Glutamatergic neuron (in vitro differentiated cells): ENCODE measurements around the gene USP4. TPM values are rescaled to one million over a fixed set of nuclear protein-coding genes. Genes with fewer than 3 reads are reported as not detected.

Source experiments
- DNase-seq: peaks from one replicate; pipeline ENCODE4 v3.0.0; 2022
- H3K27ac Mint-ChIP-seq: one replicate; pipeline ENCODE4 v1.8.0; 2020; ENCODE audit warnings: mild to moderate bottlenecking, mixed read lengths, inconsistent platforms; ENCODE audit not compliant: unreplicated experiment
- H3K27me3 Mint-ChIP-seq: one replicate; pipeline ENCODE4 v1.8.0; 2020; ENCODE audit warnings: mild to moderate bottlenecking, moderate library complexity, mixed read lengths, inconsistent platforms; ENCODE audit not compliant: unreplicated experiment
- H3K36me3 Mint-ChIP-seq: one replicate; pipeline ENCODE4 v1.8.0; 2020; ENCODE audit warnings: mild to moderate bottlenecking, mixed read lengths, inconsistent platforms; ENCODE audit not compliant: unreplicated experiment
- H3K4me1 Mint-ChIP-seq: one replicate; pipeline ENCODE4 v1.8.0; 2020; ENCODE audit warnings: mild to moderate bottlenecking, low read depth, mixed read lengths, inconsistent platforms; ENCODE audit not compliant: unreplicated experiment
- H3K4me3 Mint-ChIP-seq: one replicate; pipeline ENCODE4 v1.8.0; 2020; ENCODE audit warnings: mild to moderate bottlenecking, mixed read lengths, inconsistent platforms; ENCODE audit not compliant: unreplicated experiment
- H3K9me3 Mint-ChIP-seq: one replicate; pipeline ENCODE4 v1.8.0; 2020; ENCODE audit warnings: mild to moderate bottlenecking, moderate library complexity, mixed read lengths, inconsistent platforms; ENCODE audit not compliant: unreplicated experiment
- total RNA-seq: library from RNA; stranded (reverse); fragmentation: NEBNext Ultra II Directional; extraction: Animal tissue kit (Norgen Biotek cat#: 25700); gene quantifications from one replicate; pipeline ENCODE4 v1.2.1, GENCODE V29; 2021; ENCODE audit not compliant: unreplicated experiment
- TF ChIP-seq, protein P1 (sequence below): fragments of 200-600 bp; sonication (generic); IDR thresholded peaks from one replicate; pipeline ENCODE4 v1.5.0; 2021; ENCODE audit not compliant: partially characterized antibody, unreplicated experiment

USP4 gene
- total RNA-seq, 1 donor from 2014 or later, result 70.0 TPM

- H3K27me3 Mint-ChIP-seq, result peaks cover 3% of the 10 kb centered on the region
- peaks cover 2% of the 10 kb centered on the region for H3K9me3 Mint-ChIP-seq
- no peaks in the 10 kb centered on the region for H3K36me3 Mint-ChIP-seq
Observed at GRCh38 chr3:49278548-49278947, 61.3 kb downstream of the USP4 start.

GRCh38 chr3:49277383-49277775 lies 62.5 kb downstream of the USP4 start:
- H3K27ac Mint-ChIP-seq, result peak overlapping the region; percentile 92
- H3K4me3 Mint-ChIP-seq, result peak overlapping the region; percentile 80
- H3K36me3 Mint-ChIP-seq, result no peaks in the 10 kb centered on the region
- TF ChIP-seq, protein P1, sequence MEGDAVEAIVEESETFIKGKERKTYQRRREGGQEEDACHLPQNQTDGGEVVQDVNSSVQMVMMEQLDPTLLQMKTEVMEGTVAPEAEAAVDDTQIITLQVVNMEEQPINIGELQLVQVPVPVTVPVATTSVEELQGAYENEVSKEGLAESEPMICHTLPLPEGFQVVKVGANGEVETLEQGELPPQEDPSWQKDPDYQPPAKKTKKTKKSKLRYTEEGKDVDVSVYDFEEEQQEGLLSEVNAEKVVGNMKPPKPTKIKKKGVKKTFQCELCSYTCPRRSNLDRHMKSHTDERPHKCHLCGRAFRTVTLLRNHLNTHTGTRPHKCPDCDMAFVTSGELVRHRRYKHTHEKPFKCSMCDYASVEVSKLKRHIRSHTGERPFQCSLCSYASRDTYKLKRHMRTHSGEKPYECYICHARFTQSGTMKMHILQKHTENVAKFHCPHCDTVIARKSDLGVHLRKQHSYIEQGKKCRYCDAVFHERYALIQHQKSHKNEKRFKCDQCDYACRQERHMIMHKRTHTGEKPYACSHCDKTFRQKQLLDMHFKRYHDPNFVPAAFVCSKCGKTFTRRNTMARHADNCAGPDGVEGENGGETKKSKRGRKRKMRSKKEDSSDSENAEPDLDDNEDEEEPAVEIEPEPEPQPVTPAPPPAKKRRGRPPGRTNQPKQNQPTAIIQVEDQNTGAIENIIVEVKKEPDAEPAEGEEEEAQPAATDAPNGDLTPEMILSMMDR, result no peak
- H3K27me3 Mint-ChIP-seq, result peaks cover 3% of the 10 kb centered on the region
- H3K9me3 Mint-ChIP-seq, result peaks cover 2% of the 10 kb centered on the region
- H3K4me1 Mint-ChIP-seq, result peaks cover 12% of the 10 kb centered on the region
- DNase-seq, result no peak

More at GRCh38 chr3:49278548-49278947, 61.3 kb downstream of the USP4 start:
- TF ChIP-seq, protein P1, result no peak
- Mint-ChIP-seq H3K27ac (no peak overlapping the region), H3K4me3 (no peak overlapping the region), H3K4me1 (peaks cover 12% of the 10 kb centered on the region)
- DNase-seq, result no peak

DNA sequence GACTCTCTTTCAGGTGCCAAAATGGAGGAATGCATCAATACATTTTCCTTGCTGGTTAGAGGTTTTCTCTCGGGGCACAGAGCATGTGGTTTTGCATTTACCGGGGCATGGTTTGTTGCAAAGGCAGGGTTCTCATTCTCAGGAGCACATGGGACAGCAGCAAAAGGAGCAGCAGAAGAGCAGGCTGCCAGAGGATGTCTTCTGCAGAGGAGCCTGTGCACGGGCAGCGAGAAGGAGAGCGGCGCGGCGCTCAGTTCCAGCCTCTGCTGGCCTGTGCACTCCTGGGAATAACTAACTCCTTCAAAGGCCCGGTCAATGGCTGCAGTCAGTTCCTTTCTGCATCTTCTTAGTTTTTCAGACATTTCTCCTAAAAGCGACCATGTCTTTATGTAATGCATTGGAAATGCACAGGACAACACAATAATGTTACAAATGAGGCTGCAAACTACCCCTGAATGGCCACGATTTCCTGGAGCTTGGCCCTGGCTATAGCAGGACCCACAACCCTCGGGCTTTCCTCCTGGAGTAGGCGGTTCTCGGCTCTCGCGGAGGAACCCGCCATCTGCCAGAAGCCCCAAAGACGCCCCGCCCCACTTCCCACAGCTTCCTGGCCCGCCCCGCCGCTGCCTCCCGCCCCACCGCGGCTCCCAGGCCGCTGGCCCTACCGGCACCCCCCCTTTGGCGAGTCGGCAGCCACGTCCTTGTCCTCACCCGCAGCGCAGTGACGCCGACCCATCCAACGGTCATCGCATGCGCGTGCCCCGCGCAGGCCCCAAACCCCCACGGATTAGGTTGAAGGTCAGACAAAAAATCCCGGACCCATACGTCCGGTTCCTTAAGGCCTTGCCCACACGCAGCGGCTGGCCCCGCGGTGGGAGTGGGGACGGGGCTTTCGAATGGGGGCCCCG lies 63.1 kb downstream of the USP4 start, which contains the start of gene C3orf62:
Gene C3orf62, minus strand, starts transcription at position 758 of the 908 bp plus-strand sequence. Its CDS starts 360 bp downstream, at position 398.
- peak within 1 kb of the TSS; percentile 92 for H3K4me3 Mint-ChIP-seq
- TF ChIP-seq, protein P1, result no peak
- H3K36me3 Mint-ChIP-seq, result no peaks in the 10 kb centered on the region
- H3K27me3 Mint-ChIP-seq, result peaks cover 3% of the 10 kb centered on the region
- peaks cover 12% of the 10 kb centered on the region for H3K4me1 Mint-ChIP-seq
- peak within 1 kb of the TSS; percentile 92 for H3K27ac Mint-ChIP-seq
- H3K9me3 Mint-ChIP-seq, result peaks cover 2% of the 10 kb centered on the region
- peak; percentile 82 for DNase-seq

DNA sequence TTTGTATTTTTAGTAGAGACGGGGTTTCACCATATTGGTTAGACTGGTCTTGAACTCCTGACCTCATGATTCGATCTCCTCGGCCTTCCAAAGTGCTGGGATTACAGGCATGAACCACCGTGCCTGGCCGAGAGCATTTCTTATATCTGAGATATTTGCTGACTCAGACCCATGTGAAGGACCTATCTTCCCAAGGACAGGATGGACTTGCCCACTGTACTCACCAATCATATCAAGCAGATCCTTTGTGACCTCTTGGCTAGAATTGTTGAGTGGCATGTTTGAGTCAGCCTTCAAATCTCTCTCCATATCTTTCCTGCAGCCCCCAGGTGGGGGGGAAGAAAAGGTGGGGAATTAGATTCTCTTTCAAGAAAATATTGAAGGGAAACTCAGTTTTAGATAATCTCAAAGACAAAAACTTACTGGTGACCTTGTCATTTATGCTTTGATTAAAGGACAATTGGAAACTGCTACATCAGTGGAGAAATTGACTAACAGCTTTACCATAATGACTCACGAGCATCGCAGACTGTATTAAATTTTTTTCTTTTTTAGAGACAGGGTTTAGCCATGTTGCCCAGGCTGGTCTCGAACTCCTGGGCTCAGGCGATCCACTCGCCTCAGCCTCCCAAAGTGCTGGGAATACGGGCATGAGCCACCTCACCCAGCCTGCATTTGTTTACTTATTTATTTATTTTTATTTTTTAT lies 65.9 kb downstream of the USP4 start:
- TF ChIP-seq, protein P1, result no peak
- peaks cover 2% of the 10 kb centered on the region for H3K9me3 Mint-ChIP-seq
- H3K27me3 Mint-ChIP-seq, result peaks cover 3% of the 10 kb centered on the region
- DNase-seq, result no peak
- H3K27ac Mint-ChIP-seq, result no peak overlapping the region
- no peaks in the 10 kb centered on the region for H3K36me3 Mint-ChIP-seq
- H3K4me1 Mint-ChIP-seq, result peaks cover 12% of the 10 kb centered on the region
- no peak overlapping the region for H3K4me3 Mint-ChIP-seq

- H3K27me3 Mint-ChIP-seq, result peaks cover 2% of the 10 kb centered on the region
- no peak overlapping the region for H3K27ac Mint-ChIP-seq
- H3K36me3 Mint-ChIP-seq, result no peaks in the 10 kb centered on the region
- peaks cover 2% of the 10 kb centered on the region for H3K9me3 Mint-ChIP-seq
- TF ChIP-seq, protein P1, result no peak
- no peak overlapping the region for H3K4me3 Mint-ChIP-seq
- DNase-seq, result no peak
- H3K4me1 Mint-ChIP-seq, result peaks cover 5% of the 10 kb centered on the region
Observed at GRCh38 chr3:49271047-49271446, 68.8 kb downstream of the USP4 start.
